DMS79 (cell line): ENCODE measurements around the gene SBF2.

Experiments used
- DNase-seq: peaks from one replicate; lab custom pipeline; 2025; lab: John Stamatoyannopoulos, UW

The SBF2 gene

GRCh38 chr11:9806946-9807687 is 486.9 kb downstream of the SBF2 start:
- DNase-seq, result no peak

- no peak for DNase-seq
Measured at GRCh38 chr11:9804419-9804902, 489.6 kb downstream of the SBF2 start.

DNA sequence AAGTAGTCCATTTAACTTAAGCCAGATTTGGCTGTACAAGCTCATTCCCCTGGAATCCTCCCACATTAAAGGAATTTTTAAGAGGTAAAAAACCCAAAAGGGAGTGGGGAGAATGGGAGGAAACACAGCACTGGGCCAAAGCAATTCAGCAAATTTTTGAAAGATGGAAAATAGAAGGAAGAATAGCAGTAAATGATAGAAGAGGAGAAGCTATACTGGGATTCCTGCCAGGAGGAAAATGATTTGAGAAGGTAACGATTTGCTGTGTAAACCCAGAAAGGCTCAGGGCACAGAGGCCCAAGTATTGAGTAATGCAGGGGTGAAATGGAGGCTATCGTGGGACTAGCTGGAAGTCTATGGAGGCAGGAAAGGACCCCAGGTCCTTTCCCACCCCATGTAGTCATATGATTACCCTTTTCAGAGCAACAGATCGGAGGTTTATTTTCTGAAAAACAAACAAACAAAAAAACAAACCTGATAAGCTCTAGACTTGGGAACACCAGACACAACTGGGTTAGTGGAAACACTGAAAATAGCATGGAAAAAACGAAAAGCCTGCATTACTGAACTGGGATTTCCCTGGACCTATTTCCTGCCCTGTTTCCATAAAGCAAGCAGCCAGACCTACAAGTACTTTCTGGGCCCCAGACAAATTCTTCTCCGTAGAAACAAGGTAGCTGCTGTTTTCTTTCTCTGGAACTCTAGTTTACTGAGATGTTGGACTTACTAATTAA is 490.2 kb downstream of the SBF2 start:
- DNase-seq, result no peak

- DNase-seq, result no peak
Measured at GRCh38 chr11:9802291-9802861, 491.6 kb downstream of the SBF2 start.

- no peak for DNase-seq
Measured at GRCh38 chr11:9799886-9800285, 494.1 kb downstream of the SBF2 start.

DNA sequence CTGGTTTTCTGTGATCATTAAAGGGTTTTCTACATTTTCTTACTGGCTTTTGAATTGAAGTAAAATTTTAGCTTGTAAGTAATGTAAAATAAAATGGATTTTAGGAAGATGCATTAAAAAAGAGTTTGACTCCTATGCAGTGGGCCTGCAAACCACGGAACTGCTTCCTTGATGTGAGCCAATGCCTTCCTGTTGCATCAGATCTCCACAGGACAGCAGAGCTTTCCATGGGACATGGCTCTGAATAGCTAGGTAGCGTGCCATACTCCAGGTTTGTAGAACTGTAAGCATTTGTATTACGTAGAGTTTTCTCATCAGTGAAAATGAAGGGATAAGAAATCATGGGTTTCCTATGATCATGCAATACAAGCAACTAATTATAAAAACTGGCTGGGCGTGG is 496.7 kb downstream of the SBF2 start:
- no peak for DNase-seq

DNA sequence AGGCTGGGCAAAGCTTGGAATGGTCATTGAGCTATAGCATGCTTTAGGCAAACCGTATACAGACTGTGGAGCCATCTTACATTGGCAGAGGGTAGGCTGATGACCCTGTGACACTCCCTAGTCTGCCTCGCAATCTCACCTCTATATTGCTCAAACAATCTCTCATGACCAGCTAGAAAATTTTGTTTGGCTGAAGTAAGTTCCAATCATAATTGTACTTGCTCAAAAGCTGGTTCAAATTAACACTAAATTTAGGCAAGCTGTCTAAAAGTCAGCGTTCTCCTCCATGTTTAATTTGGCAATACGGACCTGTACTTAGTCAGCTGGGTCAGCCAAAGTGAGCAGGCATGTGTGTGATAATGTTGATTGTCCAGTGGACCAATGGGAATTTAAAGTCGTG is 497.2 kb downstream of the SBF2 start:
- DNase-seq, result no peak

GRCh38 chr11:9796266-9796665 is 497.8 kb downstream of the SBF2 start:
- DNase-seq, result no peak

DNA sequence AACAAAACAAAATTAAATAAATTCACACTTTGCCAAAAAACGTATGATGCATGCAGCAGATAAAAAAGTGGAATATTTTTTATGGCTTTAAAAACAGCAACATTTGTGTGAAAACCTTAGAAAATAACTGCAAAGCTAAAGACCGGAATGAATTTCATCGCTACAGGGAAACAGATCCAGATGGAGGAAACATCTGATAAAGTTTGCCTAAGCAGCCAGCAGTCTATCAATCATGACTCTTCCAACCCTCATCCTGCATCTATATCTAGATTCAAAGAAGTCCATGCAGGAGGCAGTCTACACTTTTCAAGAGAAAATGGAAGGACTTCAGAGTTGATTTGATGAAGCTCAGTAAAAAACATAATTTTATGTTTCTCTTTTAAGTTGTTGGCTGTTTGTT is 503.3 kb downstream of the SBF2 start:
- no peak for DNase-seq

DNA sequence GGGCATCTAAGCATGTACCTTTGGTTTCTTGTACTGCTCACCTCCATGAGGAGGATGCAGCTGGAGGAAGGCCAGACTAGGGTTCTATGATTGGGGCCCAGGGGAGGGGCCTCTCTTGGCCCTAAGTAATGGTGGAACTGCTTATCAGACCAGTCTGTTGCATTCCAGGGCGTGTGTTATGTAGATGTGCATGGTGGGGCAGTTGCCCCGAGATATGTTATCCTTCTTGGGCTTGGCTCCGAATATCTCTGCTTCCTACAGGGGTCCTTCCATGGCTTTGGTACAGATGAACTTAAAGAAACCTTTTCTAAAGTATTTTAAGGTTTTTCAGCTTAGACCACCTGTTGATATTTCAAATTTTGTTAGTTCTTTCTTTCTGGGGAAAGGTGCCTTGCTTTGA is 504.1 kb downstream of the SBF2 start:
- DNase-seq, result no peak

DNA sequence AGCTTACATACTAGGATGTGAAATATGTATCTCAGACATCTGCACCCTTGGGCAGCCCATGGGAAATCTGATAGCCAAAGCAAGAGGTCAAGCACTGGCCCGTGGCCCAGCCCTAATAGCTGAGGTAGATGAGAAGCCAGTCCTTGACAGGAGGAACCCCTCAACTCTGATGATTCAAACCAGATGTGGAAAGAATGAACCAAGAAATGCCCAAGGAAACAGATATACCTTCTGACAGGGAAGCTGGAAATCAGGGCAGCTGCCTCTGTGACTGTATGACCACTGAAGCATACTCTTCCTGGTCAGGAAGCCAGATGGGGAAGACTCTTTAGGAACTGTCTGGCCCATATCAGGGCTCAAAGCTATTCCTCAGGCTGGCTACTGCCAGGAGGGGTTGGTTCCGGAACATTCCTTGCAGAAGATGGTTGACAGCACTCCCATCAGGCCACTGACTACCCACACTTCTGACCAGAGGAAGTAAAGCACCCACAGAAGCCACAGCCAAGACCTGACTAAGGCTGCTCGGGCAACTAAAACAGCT is 506.0 kb downstream of the SBF2 start:
- DNase-seq, result no peak

DNA sequence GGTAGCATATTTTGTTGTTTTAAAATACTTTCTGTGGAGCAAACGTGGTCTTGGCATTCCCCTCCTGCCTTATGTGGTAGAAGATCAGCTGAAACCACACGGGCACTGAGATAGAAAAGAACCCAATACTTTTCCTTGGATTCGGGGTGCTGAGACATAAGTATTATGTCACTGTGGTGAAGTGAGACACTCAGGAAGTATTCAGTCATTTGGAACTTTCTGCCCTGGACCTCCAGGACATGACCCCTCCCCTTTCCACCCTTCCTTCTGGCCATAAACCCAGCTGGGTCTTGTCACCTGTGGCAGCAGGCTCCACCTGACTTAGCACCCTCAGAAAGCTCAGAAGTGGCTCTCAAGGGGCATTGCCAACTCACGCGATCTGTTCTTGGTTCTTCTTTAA is 506.8 kb downstream of the SBF2 start:
- no peak for DNase-seq

DNA sequence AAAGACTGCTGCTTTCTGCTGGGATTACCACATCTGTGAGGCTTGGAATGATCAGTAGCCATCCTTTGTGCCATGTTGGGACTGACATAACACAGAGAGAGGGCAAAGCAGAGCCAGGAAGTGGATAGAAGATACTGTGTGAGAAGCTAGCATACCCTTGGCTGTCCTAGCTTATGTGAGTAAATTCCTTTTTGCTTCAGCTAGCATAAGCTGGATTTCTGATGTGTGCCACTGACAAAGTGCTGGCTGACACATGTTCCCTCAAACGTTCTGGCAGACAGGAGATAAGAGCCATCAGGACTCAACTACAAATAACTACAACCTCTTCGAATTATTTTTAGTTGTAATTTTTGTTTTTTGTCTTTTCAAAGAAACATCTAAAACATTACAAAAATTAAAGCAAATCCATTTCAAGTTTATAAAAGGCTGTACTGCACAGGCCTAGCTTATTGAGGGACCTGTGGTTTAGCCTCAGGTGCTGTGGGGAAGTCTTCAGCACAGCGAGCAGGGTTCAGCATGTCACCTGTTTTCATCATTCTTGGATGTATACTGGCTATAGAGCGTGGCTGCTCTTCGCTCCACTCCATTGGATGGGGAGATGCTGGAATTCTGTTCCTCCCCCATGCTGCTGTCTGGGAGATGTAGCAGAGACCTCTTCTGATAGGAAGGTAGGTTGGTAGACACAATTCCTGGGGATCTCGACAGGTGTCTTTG is 509.3 kb downstream of the SBF2 start:
- DNase-seq, result no peak

DNA sequence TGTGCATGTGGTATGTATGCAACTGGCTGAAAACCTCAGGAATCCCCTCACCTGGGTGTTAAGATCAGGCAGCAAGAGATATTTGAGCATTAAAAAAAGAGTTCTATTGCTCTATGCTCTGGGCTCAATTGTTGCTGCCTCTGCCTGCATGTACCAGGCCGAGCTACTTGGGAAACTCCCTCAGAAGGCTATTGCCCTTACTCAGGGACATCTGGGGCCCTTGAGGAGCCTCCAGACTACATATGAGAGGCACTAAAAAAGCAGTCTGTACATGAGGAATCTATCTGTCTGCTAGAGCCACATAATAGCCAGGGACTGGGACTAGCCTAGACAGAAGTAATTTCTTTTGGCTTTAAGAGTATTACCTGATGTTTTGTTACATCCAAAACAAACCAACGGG is 510.0 kb downstream of the SBF2 start:
- no peak for DNase-seq

DNA sequence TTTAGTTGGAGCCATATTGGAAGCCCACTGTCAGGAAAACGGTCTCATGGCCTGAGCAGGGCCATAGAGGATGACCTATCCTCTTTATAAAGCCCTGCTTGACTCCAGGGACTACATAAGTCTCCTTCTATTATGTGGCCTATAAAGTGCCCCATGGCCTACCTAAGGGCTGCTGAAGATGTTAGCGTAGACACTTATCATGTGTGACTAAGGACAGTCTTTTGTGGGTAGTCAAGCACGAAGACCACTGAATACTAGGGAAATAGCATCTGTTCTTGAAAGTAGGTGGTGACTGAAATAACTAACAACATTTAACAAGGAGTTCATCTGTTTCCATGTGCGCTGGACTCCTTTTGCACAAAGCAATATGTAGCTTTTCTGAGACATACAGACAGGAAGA is 513.1 kb downstream of the SBF2 start:
- DNase-seq, result no peak

GRCh38 chr11:9777525-9777924 is 516.5 kb downstream of the SBF2 start:
- DNase-seq, result no peak

- DNase-seq, result no peak
Measured at GRCh38 chr11:9777066-9777465, 517.0 kb downstream of the SBF2 start.

- DNase-seq, result no peak
Measured at GRCh38 chr11:9776203-9776602, 517.8 kb downstream of the SBF2 start.

DNA sequence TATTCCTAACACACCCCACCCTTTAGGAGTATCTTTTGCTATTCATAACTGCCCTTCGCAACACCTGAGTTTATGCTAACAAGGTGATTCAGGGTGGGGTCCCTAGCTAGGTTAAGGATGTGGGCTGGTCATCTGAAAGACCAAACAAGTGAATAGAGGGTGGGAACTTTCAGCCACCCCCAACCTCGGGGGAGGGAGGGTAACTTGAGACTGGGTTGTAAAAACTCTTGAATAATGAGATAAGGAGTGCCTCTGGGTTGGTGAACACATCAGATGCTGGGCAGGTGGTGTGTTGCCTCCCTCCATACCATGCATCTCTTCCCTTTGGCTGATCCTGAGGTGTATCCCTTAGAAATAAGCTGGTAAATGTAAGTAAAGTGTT is 518.6 kb downstream of the SBF2 start:
- no peak for DNase-seq

- DNase-seq, result no peak
Measured at GRCh38 chr11:9774591-9775397, 519.2 kb downstream of the SBF2 start.

DNA sequence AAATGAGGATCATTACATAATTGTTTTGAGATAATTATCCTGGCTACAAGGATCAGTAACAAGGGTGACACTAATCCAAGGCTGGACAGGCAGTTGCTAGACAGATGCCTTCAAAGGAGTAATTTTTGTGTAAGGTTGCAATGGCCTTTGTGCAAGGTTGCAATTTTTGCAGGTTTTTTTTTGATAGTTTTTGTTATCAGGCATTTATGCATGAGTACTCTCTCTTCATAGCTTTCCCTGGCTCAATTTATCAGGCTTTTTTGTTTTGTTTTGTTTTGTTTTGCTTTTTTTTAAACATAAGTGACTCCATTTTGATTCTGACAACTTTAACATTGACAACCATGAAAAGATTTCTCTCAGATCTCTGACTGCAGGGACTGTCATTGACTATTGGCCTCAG is 519.9 kb downstream of the SBF2 start:
- DNase-seq, result no peak

GRCh38 chr11:9773524-9773923 is 520.5 kb downstream of the SBF2 start:
- no peak for DNase-seq
